ENCODE measurements around the gene RPL18. TPM values are rescaled to one million over a fixed set of nuclear protein-coding genes. Genes with fewer than 3 reads are reported as not detected.
"Not testable (repeated sequence)": the region's sequence is repeated elsewhere in the genome, so short reads cannot be mapped to it uniquely, and the experiment has no call there.

Gene RPL18
- total RNA-seq, 1 donor from 2014 or later = 1,780 TPM

GRCh38 chr19:48598996-48599700 is 19.8 kb downstream of the RPL18 start:
- Mint-ChIP-seq H3K4me3 (no peak overlapping the region), H3K9me3 (no peaks in the 10 kb centered on the region), H3K36me3 (ENCODE audit: low read depth) (no peaks in the 10 kb centered on the region), H3K27me3 (ENCODE audit: insufficient read depth) (no peaks in the 10 kb centered on the region), H3K4me1 (ENCODE audit: low read depth) (no peaks in the 10 kb centered on the region), H3K27ac (no peak overlapping the region)
- intact Hi-C loops (cut with micrococcal nuclease) = no loop called here
- no peak for DNase-seq (ENCODE audit: low spot score)

DNA sequence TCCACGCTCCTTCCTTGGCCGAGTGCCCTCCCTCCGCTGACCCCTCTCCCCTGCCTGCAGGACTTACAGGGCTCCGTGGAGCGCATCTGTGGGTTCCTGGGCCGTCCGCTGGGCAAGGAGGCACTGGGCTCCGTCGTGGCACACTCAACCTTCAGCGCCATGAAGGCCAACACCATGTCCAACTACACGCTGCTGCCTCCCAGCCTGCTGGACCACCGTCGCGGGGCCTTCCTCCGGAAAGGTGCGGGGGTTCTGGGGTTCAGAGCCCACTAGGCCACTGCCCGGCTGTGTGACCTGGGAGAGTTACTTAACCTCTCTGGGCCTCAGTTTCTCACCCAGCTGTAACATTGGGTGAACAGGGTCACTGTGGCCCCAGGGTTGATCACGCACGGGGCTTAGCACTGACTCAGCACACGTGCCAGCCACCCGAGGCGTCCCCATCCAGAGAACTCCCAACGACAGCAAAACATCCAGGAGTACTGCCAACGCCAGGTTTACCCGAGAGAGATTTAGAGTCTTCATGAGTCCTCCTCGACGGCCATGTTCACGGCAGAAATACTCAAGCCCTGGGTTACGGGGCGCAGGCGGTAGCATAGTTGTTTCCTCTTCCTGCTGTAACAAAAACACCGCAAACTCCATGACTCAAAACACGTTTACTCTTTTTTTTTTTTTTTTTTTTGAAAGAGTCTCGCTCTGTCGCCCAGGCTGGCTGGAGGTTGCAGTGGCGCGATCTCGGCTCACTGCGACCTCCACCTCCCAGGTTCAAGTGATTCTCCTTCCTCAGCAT is 22.1 kb downstream of the RPL18 start:
- Mint-ChIP-seq H3K9me3 (no peaks in the 10 kb centered on the region), H3K36me3 (ENCODE audit: low read depth) (no peaks in the 10 kb centered on the region), H3K27ac (peak overlapping the region; percentile 71), H3K27me3 (ENCODE audit: insufficient read depth) (no peaks in the 10 kb centered on the region), H3K4me1 (ENCODE audit: low read depth) (no peaks in the 10 kb centered on the region), H3K4me3 (peak overlapping the region; percentile 79)
- DNase-seq (ENCODE audit: low spot score) = no peak
- intact Hi-C loops (cut with micrococcal nuclease) = no loop called here

GRCh38 chr19:48596237-48596636 is 22.7 kb downstream of the RPL18 start:
- Mint-ChIP-seq H3K36me3 (ENCODE audit: low read depth) (no peaks in the 10 kb centered on the region), H3K27ac (peak overlapping the region; percentile 44), H3K4me3 (peak overlapping the region; percentile 79), H3K9me3 (no peaks in the 10 kb centered on the region), H3K4me1 (ENCODE audit: low read depth) (no peaks in the 10 kb centered on the region), H3K27me3 (ENCODE audit: insufficient read depth) (no peaks in the 10 kb centered on the region)
- intact Hi-C loops (cut with micrococcal nuclease) = no loop called here
- no peak for DNase-seq (ENCODE audit: low spot score)

GRCh38 chr19:48595833-48596232 is 23.1 kb downstream of the RPL18 start:
- no peaks in the 10 kb centered on the region for H3K4me1 Mint-ChIP-seq (ENCODE audit: low read depth)
- H3K27ac Mint-ChIP-seq = peak overlapping the region; percentile 44
- no peaks in the 10 kb centered on the region for H3K9me3 Mint-ChIP-seq
- no peaks in the 10 kb centered on the region for H3K36me3 Mint-ChIP-seq (ENCODE audit: low read depth)
- DNase-seq (ENCODE audit: low spot score) = no peak
- H3K4me3 Mint-ChIP-seq = peak overlapping the region; percentile 79
- H3K27me3 Mint-ChIP-seq (ENCODE audit: insufficient read depth) = no peaks in the 10 kb centered on the region
- intact Hi-C loops (cut with micrococcal nuclease) = no loop called here

DNA sequence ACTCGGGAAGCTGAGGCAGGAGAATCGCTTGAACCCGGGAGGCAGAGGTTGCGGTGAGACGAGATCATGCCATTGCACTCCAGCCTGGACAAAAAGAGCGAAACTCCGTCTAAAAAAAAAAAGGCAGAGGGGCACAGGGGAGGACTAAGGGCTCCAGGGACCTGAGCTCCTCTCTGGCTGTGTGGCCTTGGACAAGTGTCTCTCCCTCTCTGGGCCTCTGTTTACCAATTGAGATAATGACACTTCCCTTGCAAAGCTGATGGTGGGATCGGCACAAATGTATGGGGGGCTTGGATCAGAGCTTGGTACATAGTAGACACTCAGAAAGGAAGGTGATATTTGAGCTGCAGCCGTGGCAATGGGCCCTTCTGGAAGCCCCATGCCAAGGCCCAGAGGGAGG is 23.8 kb downstream of the RPL18 start:
- no peaks in the 10 kb centered on the region for H3K4me1 Mint-ChIP-seq (ENCODE audit: low read depth)
- no peaks in the 10 kb centered on the region for H3K27me3 Mint-ChIP-seq (ENCODE audit: insufficient read depth)
- peak overlapping the region; percentile 48 for H3K4me3 Mint-ChIP-seq
- DNase-seq (ENCODE audit: low spot score) = no peak
- intact Hi-C loops (cut with micrococcal nuclease) = no loop called here
- H3K36me3 Mint-ChIP-seq (ENCODE audit: low read depth) = no peaks in the 10 kb centered on the region
- peak overlapping the region; percentile 69 for H3K27ac Mint-ChIP-seq
- no peaks in the 10 kb centered on the region for H3K9me3 Mint-ChIP-seq

DNA sequence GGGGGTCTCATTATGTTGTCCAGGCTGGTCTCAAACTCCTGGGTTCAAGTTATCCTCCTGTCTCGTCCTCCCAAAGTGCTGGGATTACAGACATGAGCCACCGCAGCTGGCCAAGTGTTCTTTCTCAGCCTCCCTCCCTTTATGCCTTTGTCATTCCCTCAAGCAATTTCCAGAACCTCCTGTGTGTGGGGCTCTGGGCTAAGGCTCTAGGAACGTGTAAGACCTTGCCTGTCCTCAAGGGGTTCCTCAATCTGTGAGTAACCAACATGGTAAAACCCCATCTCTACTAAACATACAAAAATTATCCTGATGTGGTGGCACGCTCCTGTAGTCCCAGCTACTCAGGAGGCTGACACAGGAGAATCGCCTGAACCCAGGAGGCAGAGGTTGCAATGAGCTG is 28.0 kb downstream of the RPL18 start:
- Mint-ChIP-seq H3K4me1 (ENCODE audit: low read depth) (peaks cover 10% of the 10 kb centered on the region), H3K27me3 (ENCODE audit: insufficient read depth) (no peaks in the 10 kb centered on the region), H3K36me3 (ENCODE audit: low read depth) (no peaks in the 10 kb centered on the region), H3K9me3 (no peaks in the 10 kb centered on the region), H3K27ac (no peak overlapping the region), H3K4me3 (no peak overlapping the region)
- DNase-seq (ENCODE audit: low spot score) = no peak
- intact Hi-C loops (cut with micrococcal nuclease) = no loop called here

- intact Hi-C loops (cut with micrococcal nuclease) = loop anchor here (1.0 to 2.0 kb wide), 3 partner anchors 30 to 198 kb away; partner anchors contain the start of genes KDELR1, RPL18 and SPHK2
- peaks cover 1% of the 10 kb centered on the region for H3K36me3 Mint-ChIP-seq (ENCODE audit: low read depth)
- H3K9me3 Mint-ChIP-seq = no peaks in the 10 kb centered on the region
- peaks cover 16% of the 10 kb centered on the region for H3K4me1 Mint-ChIP-seq (ENCODE audit: low read depth)
- no peaks in the 10 kb centered on the region for H3K27me3 Mint-ChIP-seq (ENCODE audit: insufficient read depth)
- H3K4me3 Mint-ChIP-seq = peak overlapping the region; percentile 63
- DNase-seq (ENCODE audit: low spot score) = peak; percentile 81
- peak overlapping the region; percentile 60 for H3K27ac Mint-ChIP-seq
These were observed 30.1 kb downstream of the RPL18 start for GRCh38 chr19:48588670-48589401.

GRCh38 chr19:48587387-48587786 is 31.6 kb downstream of the RPL18 start:
- peaks cover 16% of the 10 kb centered on the region for H3K4me1 Mint-ChIP-seq (ENCODE audit: low read depth)
- no peak overlapping the region for H3K4me3 Mint-ChIP-seq
- intact Hi-C loops (cut with micrococcal nuclease) = no loop called here
- H3K27ac Mint-ChIP-seq = no peak overlapping the region
- no peaks in the 10 kb centered on the region for H3K27me3 Mint-ChIP-seq (ENCODE audit: insufficient read depth)
- H3K9me3 Mint-ChIP-seq = no peaks in the 10 kb centered on the region
- DNase-seq (ENCODE audit: low spot score) = no peak
- peaks cover 1% of the 10 kb centered on the region for H3K36me3 Mint-ChIP-seq (ENCODE audit: low read depth)

DNA sequence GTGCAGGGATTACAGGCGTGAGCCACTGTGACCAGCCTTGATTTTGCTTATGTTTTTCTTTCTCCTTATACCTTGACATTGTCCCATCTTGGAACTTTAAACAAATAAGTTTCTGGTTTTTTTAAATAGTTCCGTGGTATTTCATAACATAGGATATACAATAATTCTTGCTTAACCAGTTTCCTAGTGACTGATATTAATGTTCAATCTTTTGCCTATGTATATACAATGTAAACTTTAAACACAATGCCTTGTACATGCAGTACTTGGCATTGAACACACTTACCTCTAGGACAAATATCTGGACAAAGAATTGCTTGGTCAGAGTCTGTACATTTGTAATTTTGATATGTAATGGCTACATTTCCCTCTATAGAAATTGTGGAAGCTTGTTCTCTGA is 36.8 kb downstream of the RPL18 start:
- Mint-ChIP-seq H3K4me1 (ENCODE audit: low read depth) (peaks cover 6% of the 10 kb centered on the region), H3K36me3 (ENCODE audit: low read depth) (peaks cover 1% of the 10 kb centered on the region), H3K9me3 (no peaks in the 10 kb centered on the region), H3K27ac (no peak overlapping the region), H3K4me3 (no peak overlapping the region), H3K27me3 (ENCODE audit: insufficient read depth) (no peaks in the 10 kb centered on the region)
- no peak for DNase-seq (ENCODE audit: low spot score)
- intact Hi-C loops (cut with micrococcal nuclease) = no loop called here

DNA sequence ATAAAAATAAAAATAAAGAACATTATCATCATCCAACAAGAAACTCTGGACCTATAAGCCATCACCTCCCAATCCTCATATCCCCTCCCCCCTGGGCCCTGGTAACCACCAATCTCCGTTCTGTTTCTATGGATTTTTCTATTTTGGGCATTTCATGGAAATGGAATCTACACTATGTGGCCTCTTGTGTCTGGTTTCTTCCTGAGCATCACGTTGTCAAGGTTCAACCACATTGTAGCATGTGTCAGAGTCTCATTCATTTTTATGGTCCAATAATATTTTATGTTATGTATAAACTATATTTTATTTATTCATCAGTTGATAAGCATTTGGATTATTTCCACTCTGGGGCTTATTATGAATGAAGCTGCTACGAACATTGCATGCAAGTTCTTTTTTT is 40.1 kb downstream of the RPL18 start:
- Mint-ChIP-seq H3K36me3 (ENCODE audit: low read depth) (no peaks in the 10 kb centered on the region), H3K4me1 (ENCODE audit: low read depth) (no peaks in the 10 kb centered on the region), H3K27ac (no peak overlapping the region), H3K27me3 (ENCODE audit: insufficient read depth) (no peaks in the 10 kb centered on the region), H3K9me3 (no peaks in the 10 kb centered on the region), H3K4me3 (no peak overlapping the region)
- DNase-seq (ENCODE audit: low spot score) = no peak
- intact Hi-C loops (cut with micrococcal nuclease) = no loop called here

DNA sequence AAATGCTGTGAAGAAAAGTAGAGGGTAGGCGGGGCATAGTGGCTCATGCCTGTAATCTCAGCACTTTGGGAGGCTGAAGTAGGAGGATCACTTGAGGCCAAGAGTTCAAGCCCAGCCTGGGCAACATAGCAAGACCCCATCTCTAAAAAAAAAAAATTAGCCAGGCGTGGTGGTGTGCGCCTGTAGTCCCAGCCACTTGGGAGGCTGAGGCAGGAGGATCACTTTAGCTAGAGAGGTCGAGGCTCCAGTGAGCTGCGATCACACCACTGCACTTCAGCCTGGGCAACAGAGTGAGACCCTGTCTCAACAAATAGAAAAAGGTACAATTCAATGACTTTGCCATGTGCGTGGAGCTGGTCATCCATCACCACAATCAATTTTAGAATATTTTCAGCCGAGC is 41.1 kb downstream of the RPL18 start:
- H3K9me3 Mint-ChIP-seq; H3K4me3 Mint-ChIP-seq; H3K27me3 Mint-ChIP-seq (ENCODE audit: insufficient read depth); H3K27ac Mint-ChIP-seq; H3K4me1 Mint-ChIP-seq (ENCODE audit: low read depth); DNase-seq (ENCODE audit: low spot score); intact Hi-C loops (cut with micrococcal nuclease); H3K36me3 Mint-ChIP-seq (ENCODE audit: low read depth): not testable (repeated sequence)

DNA sequence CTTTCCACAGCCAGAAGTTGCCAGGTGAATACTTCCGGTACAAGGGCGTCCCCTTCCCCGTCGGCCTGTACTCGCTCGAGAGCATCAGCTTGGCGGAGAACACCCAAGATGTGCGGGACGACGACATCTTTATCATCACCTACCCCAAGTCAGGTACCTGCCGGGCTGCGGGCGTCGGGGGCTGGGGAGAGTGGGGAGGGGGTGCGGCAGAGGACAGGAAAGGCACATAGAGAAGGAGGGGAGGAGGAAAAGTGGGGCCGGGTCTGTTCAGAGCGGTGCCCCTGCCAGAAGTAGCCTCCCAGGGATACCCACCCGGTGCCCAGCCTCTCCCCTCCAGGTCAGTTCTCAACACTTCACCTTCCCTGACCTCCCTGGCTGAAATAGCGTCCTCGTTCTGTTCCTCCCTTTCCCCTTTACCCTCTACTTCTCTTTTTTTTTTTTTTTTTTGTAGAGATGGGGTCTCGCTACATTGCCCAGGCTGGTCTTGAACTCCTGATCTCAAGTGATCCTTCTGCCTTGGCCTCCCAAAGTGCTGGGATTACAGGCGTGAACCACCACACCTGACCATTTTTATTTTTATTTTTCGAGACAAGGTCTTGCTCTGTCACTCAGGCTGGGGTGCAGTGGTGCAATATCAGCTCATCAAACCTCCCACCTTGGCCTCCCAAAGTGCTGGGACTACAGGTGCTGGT is 42.9 kb downstream of the RPL18 start:
- H3K27ac Mint-ChIP-seq = no peak overlapping the region
- intact Hi-C loops (cut with micrococcal nuclease) = no loop called here
- no peak for DNase-seq (ENCODE audit: low spot score)
- H3K9me3 Mint-ChIP-seq = no peaks in the 10 kb centered on the region
- H3K4me3 Mint-ChIP-seq = no peak overlapping the region
- no peaks in the 10 kb centered on the region for H3K4me1 Mint-ChIP-seq (ENCODE audit: low read depth)
- H3K36me3 Mint-ChIP-seq (ENCODE audit: low read depth) = no peaks in the 10 kb centered on the region
- H3K27me3 Mint-ChIP-seq (ENCODE audit: insufficient read depth) = peaks cover 2% of the 10 kb centered on the region
